IMR-90 (cell line): ENCODE measurements around the gene LHFPL3. TPM values are rescaled to one million over a fixed set of nuclear protein-coding genes. Genes with fewer than 3 reads are reported as not detected.

Experiments
- ATAC-seq: fragments of 200-7000 bp; cut with Tn5 transposase; 2 replicates; pipeline ENCODE4 v1.9.1; 2020; ENCODE audit warnings: low read depth, mild to moderate bottlenecking, moderate library complexity
- BruUV-seq: library from RNA; stranded (reverse); fragments of 400-500 nt; replicated peaks from 2 replicates; lab custom pipeline; 2021; lab: Mats Ljungman, UMichigan
- CTCF ChIA-PET: fragments of 300-600 bp; formaldehyde crosslinking; extraction: SDS; loops from one replicate; lab custom pipeline; 2021; ENCODE audit warnings: antibody characterized with exemption; lab: Yijun Ruan, JAX
- POLR2A ChIA-PET: fragments of 300-600 bp; sonication (Branson Sonifier 250); formaldehyde crosslinking; loops from one replicate; lab custom pipeline; 2022; ENCODE audit warnings: antibody characterized with exemption; ENCODE audit not compliant: unreplicated experiment; lab: Charles Lee
- DNase-seq: peaks from one replicate; pipeline ENCODE4 v3.0.0; 2013
- H2AFZ ChIP-seq: replicated peaks from 2 replicates; pipeline ENCODE3; 2013; ENCODE audit warnings: low read length, mild to moderate bottlenecking; ENCODE audit not compliant: poor library complexity
- H2AK5ac ChIP-seq: 2 replicates; pipeline ENCODE4 v1.6.1; 2013; ENCODE audit warnings: low read depth, low read length, inconsistent platforms
- H2AK9ac ChIP-seq: replicated peaks from 2 replicates; pipeline ENCODE3; 2013; ENCODE audit warnings: mild to moderate bottlenecking, low read depth, low read length, moderate library complexity; ENCODE audit not compliant: poor library complexity
- H2BK120ac ChIP-seq: 2 replicates; pipeline ENCODE4 v1.6.1; 2013; ENCODE audit warnings: low read depth, low read length, inconsistent platforms
- H2BK15ac ChIP-seq: 3 replicates; pipeline ENCODE4 v1.6.1; 2013; ENCODE audit warnings: low read depth, low read length, inconsistent platforms
- H2BK20ac ChIP-seq: 2 replicates; pipeline ENCODE4 v1.6.1; 2013; ENCODE audit warnings: low read depth, mild to moderate bottlenecking, inconsistent platforms, low read length, moderate library complexity
- H2BK5ac ChIP-seq: 2 replicates; pipeline ENCODE4 v1.6.1; 2013; ENCODE audit warnings: mild to moderate bottlenecking, low read depth, low read length, inconsistent platforms; ENCODE audit not compliant: poor library complexity, severe bottlenecking
- H3K14ac ChIP-seq: replicated peaks from 2 replicates; pipeline ENCODE4 v1.6.1; 2013; ENCODE audit warnings: low read depth, low read length, inconsistent platforms
- H3K18ac ChIP-seq: 2 replicates; pipeline ENCODE4 v1.6.1; 2013; ENCODE audit warnings: low read depth, low read length, control low read depth
- H3K23ac ChIP-seq: 2 replicates; pipeline ENCODE4 v1.6.1; 2013; ENCODE audit warnings: low read depth, low read length, inconsistent platforms
- H3K27ac ChIP-seq: 2 replicates; pipeline ENCODE4 v1.5.1; 2013; ENCODE audit warnings: mild to moderate bottlenecking, control low read depth, low read length; ENCODE audit not compliant: insufficient read depth
- H3K27me3 ChIP-seq: 2 replicates; pipeline ENCODE4 v1.6.1; 2013; ENCODE audit warnings: low read length; ENCODE audit not compliant: control insufficient read depth, insufficient read depth
- H3K36me3 ChIP-seq: 2 replicates; pipeline ENCODE4 v1.6.1; 2013; ENCODE audit warnings: low read length, mixed read lengths; ENCODE audit not compliant: control insufficient read depth, insufficient read depth
- H3K4ac ChIP-seq: 2 replicates; pipeline ENCODE4 v1.6.1; 2013; ENCODE audit warnings: low read depth, low read length, inconsistent platforms
- H3K4me1 ChIP-seq: 2 replicates; pipeline ENCODE4 v1.6.1; 2013; ENCODE audit warnings: low read length, mixed read lengths; ENCODE audit not compliant: control insufficient read depth, insufficient read depth
- H3K4me2 ChIP-seq: 2 replicates; pipeline ENCODE4 v1.6.1; 2013; ENCODE audit warnings: low read depth, mild to moderate bottlenecking, control low read depth, low read length, moderate library complexity
- H3K4me3 ChIP-seq: 2 replicates; pipeline ENCODE4 v1.5.1; 2013; ENCODE audit warnings: low read depth, mild to moderate bottlenecking, control low read depth, low read length, moderate library complexity; ENCODE audit not compliant: insufficient read depth
- H3K56ac ChIP-seq: 2 replicates; pipeline ENCODE4 v1.6.1; 2013; ENCODE audit warnings: low read length, inconsistent platforms; ENCODE audit not compliant: insufficient read depth; ENCODE audit errors: extremely low read depth
- H3K79me1 ChIP-seq, 2 experiments: 2 replicates each; pipeline ENCODE4 v1.6.1; 2013; ENCODE audit warnings: low read length in 2 of 2, inconsistent platforms in 1 of 2, low read depth in 1 of 2
- H3K9ac ChIP-seq: 2 replicates; pipeline ENCODE4 v1.6.1; 2013; ENCODE audit warnings: low read depth, low read length, control low read depth
- H3K9me1 ChIP-seq: 2 replicates; pipeline ENCODE4 v1.6.1; 2013; ENCODE audit warnings: low read length, inconsistent platforms; ENCODE audit not compliant: insufficient read depth
- H3K9me3 ChIP-seq: 2 replicates; pipeline ENCODE4 v1.6.1; 2013; ENCODE audit warnings: low read length; ENCODE audit not compliant: control insufficient read depth, insufficient read depth
- H4K20me1 ChIP-seq: 2 replicates; pipeline ENCODE4 v1.6.1; 2013; ENCODE audit warnings: low read length, inconsistent platforms; ENCODE audit not compliant: insufficient read depth
- H4K5ac ChIP-seq: 2 replicates; pipeline ENCODE4 v1.6.1; 2013; ENCODE audit warnings: mild to moderate bottlenecking, low read depth, low read length, control low read depth
- H4K8ac ChIP-seq, 2 experiments: 2 replicates each; pipeline ENCODE4 v1.6.1; 2013; ENCODE audit warnings: low read depth in 2 of 2, low read length in 2 of 2, control low read depth in 1 of 2, inconsistent platforms in 1 of 2
- H4K91ac ChIP-seq: 2 replicates; pipeline ENCODE4 v1.6.1; 2013; ENCODE audit warnings: low read depth, low read length, inconsistent platforms; ENCODE audit not compliant: insufficient read depth
- BHLHE40 ChIP-seq: fragments of 150-350 bp; IDR thresholded peaks from 2 replicates; pipeline ENCODE4 v1.6.1; 2016; ENCODE audit warnings: mild to moderate bottlenecking, low read depth, low read length
- CEBPB ChIP-seq: IDR thresholded peaks from 2 replicates; pipeline ENCODE4 v1.6.1; 2012; ENCODE audit warnings: low read depth, low read length, improper control_type of control experiment
- CHD1 ChIP-seq: IDR thresholded peaks from 2 replicates; pipeline ENCODE4 v1.6.1; 2012; ENCODE audit warnings: low read depth, low read length, improper control_type of control experiment
- FOS ChIP-seq: fragments of 150-350 bp; IDR thresholded peaks from 2 replicates; pipeline ENCODE4 v1.6.1; 2016; ENCODE audit warnings: low read depth, low read length
- MAFK ChIP-seq: IDR thresholded peaks from 2 replicates; pipeline ENCODE4 v1.6.1; 2012; ENCODE audit warnings: low read depth, low read length, improper control_type of control experiment
- MAZ ChIP-seq: IDR thresholded peaks from 2 replicates; pipeline ENCODE4 v1.6.1; 2012; ENCODE audit warnings: low read depth, mild to moderate bottlenecking, low read length, improper control_type of control experiment, moderate library complexity, borderline replicate concordance
- MXI1 ChIP-seq: IDR thresholded peaks from 2 replicates; pipeline ENCODE4 v1.6.1; 2012; ENCODE audit warnings: low read depth, mild to moderate bottlenecking, low read length, moderate library complexity, borderline replicate concordance
- NFE2L2 ChIP-seq: fragments of 150-350 bp; IDR thresholded peaks from 2 replicates; pipeline ENCODE4 v1.6.1; 2016; ENCODE audit warnings: low read depth, mild to moderate bottlenecking, low read length
- POLR2A ChIP-seq: IDR thresholded peaks from 2 replicates; pipeline ENCODE4 v1.6.1; 2012; ENCODE audit warnings: mild to moderate bottlenecking, low read depth, low read length
- RAD21 ChIP-seq: IDR thresholded peaks from 2 replicates; pipeline ENCODE4 v1.6.1; 2012; ENCODE audit warnings: low read length, improper control_type of control experiment
- RCOR1 ChIP-seq: IDR thresholded peaks from 2 replicates; pipeline ENCODE4 v1.6.1; 2012; ENCODE audit warnings: mild to moderate bottlenecking, low read length, improper control_type of control experiment; ENCODE audit not compliant: insufficient replicate concordance
- RFX5 ChIP-seq: IDR thresholded peaks from 2 replicates; pipeline ENCODE4 v1.8.0; 2012; ENCODE audit warnings: low read depth, mild to moderate bottlenecking, low read length, moderate library complexity
- SMC3 ChIP-seq: fragments of 150-350 bp; IDR thresholded peaks from 2 replicates; pipeline ENCODE4 v1.6.1; 2016; ENCODE audit warnings: low read depth, mild to moderate bottlenecking, antibody characterized with exemption, low read length, moderate library complexity
- whole genome bisulfite sequencing, 2 experiments: methylation state at CpG; one replicate each; pipeline versions ENCODE4 v1.1.5 to v1.1.7; 2013; ENCODE audit warnings: missing lambda C conversion rate in 2 of 2; ENCODE audit not compliant: insufficient read length in 1 of 2; ENCODE audit errors: extremely low coverage in 2 of 2; 5-methylcytosine and 5-hydroxymethylcytosine counted together
- dilution Hi-C: fragments of 300-500 bp; cut with HindIII; formaldehyde crosslinking; loops from one replicate; pipeline ENCODE4 v1.14.3; 2018; ENCODE audit warnings: low sequenced_read_pairs; ENCODE audit not compliant: unreplicated experiment
- in situ Hi-C: fragments of 300-500 bp; cut with MboI; formaldehyde crosslinking; loops from 3 replicates; pipeline ENCODE4 v1.14.3; 2019; ENCODE audit warnings: low sequenced_read_pairs, inconsistent platforms, mixed read lengths
- intact Hi-C: fragments of 100-400 bp; cut with micrococcal nuclease; formaldehyde crosslinking; loops from 2 replicates; pipeline ENCODE4 v1.10.0; 2022
- polyA plus RNA-seq, 3 experiments: library from polyadenylated mRNA; depleted of rRNA; stranded (reverse); fragments of >200 nt; gene quantifications; 2 replicates each; pipeline ENCODE4 v1.2.3, GENCODE V29; 2012; ENCODE audit warnings: low replicate concordance in 1 of 3
- total RNA-seq: library from RNA; depleted of rRNA; stranded (reverse); fragments of >200 nt; gene quantifications from 2 replicates; pipeline ENCODE4 v1.2.3, GENCODE V29; 2012
- TF ChIP-seq, protein P1 (sequence below): conservative IDR thresholded peaks from 2 replicates; pipeline ENCODE4 v1.5.1; 2012; ENCODE audit warnings: mild to moderate bottlenecking, low read depth, low read length, improper control_type of control experiment
- TF ChIP-seq, protein P2 (sequence below): fragments of 150-350 bp; IDR thresholded peaks from 2 replicates; pipeline ENCODE4 v1.6.1; 2017; ENCODE audit warnings: mild to moderate bottlenecking, antibody characterized with exemption, low read length, low read depth
- TF ChIP-seq, protein P3 (sequence below): fragments of 150-350 bp; IDR thresholded peaks from 2 replicates; pipeline ENCODE4 v1.6.1; 2016; ENCODE audit warnings: low read depth, mild to moderate bottlenecking, low read length, moderate library complexity, borderline replicate concordance

Gene LHFPL3
- total and polyA plus RNA-seq, 2 of the 4 experiments (the other 2 are of a cell fraction) = not detected

DNA sequence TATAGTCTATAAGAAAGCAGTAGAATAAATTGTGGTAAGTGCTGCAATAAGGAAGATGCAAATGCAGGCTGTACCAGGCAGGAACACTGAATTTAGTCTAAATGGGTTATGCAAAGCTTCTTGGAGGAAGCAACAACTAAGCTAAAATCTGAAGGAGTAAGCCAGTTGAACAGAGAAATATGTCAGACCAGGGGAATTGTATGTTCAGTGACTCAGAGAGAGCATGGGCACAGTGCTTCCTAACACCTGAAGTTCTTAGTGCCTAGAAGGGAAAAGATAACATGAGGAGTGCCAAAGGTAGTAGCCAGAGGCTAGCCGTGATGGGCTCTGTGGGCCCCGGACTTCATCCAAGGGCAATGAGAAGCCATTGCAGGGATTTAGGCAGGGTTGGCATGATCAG, 481.5 kb downstream of the LHFPL3 start:
- no peak for ATAC-seq
- dilution Hi-C loops (no loop called here), in situ Hi-C loops (no loop called here), intact Hi-C loops (no loop called here)
- ChIA-PET CTCF (no interaction called here), POLR2A (no interaction called here)
- TF ChIP-seq, protein P1, sequence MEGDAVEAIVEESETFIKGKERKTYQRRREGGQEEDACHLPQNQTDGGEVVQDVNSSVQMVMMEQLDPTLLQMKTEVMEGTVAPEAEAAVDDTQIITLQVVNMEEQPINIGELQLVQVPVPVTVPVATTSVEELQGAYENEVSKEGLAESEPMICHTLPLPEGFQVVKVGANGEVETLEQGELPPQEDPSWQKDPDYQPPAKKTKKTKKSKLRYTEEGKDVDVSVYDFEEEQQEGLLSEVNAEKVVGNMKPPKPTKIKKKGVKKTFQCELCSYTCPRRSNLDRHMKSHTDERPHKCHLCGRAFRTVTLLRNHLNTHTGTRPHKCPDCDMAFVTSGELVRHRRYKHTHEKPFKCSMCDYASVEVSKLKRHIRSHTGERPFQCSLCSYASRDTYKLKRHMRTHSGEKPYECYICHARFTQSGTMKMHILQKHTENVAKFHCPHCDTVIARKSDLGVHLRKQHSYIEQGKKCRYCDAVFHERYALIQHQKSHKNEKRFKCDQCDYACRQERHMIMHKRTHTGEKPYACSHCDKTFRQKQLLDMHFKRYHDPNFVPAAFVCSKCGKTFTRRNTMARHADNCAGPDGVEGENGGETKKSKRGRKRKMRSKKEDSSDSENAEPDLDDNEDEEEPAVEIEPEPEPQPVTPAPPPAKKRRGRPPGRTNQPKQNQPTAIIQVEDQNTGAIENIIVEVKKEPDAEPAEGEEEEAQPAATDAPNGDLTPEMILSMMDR = no peak
- TF ChIP-seq CEBPB (no peak), BHLHE40 (no peak), NFE2L2 (no peak), SMC3 (no peak), MAFK (no peak), RCOR1 (no peak), POLR2A (no peak), CHD1 (no peak), FOS (no peak), RAD21 (no peak), RFX5 (no peak), MAZ (no peak), MXI1 (no peak)
- TF ChIP-seq, protein P2, sequence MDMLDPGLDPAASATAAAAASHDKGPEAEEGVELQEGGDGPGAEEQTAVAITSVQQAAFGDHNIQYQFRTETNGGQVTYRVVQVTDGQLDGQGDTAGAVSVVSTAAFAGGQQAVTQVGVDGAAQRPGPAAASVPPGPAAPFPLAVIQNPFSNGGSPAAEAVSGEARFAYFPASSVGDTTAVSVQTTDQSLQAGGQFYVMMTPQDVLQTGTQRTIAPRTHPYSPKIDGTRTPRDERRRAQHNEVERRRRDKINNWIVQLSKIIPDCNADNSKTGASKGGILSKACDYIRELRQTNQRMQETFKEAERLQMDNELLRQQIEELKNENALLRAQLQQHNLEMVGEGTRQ = no peak
- TF ChIP-seq, protein P3, sequence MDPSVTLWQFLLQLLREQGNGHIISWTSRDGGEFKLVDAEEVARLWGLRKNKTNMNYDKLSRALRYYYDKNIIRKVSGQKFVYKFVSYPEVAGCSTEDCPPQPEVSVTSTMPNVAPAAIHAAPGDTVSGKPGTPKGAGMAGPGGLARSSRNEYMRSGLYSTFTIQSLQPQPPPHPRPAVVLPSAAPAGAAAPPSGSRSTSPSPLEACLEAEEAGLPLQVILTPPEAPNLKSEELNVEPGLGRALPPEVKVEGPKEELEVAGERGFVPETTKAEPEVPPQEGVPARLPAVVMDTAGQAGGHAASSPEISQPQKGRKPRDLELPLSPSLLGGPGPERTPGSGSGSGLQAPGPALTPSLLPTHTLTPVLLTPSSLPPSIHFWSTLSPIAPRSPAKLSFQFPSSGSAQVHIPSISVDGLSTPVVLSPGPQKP = no peak
- no peak overlapping the region for H3K23ac ChIP-seq
- H3K79me1 ChIP-seq = no peaks in the 10 kb centered on the region
- no peaks in the 10 kb centered on the region for H3K4me1 ChIP-seq
- no peak overlapping the region for H3K18ac ChIP-seq
- no peak overlapping the region for H3K4me2 ChIP-seq
- 71% methylated on average over 1 of the region's 2 CpGs; no CpG with 5 or more reads in 1 of the 2 experiments for WGBS, 2 experiments
- H4K20me1 ChIP-seq = no peaks in the 10 kb centered on the region
- H2AK5ac ChIP-seq = no peak overlapping the region
- H3K4me3 ChIP-seq = no peak overlapping the region
- no peak overlapping the region for H4K8ac ChIP-seq
- H3K27ac ChIP-seq = no peak overlapping the region
- no peak overlapping the region for H3K56ac ChIP-seq
- BruUV-seq = no TSS peak
- H2BK15ac ChIP-seq = no peak overlapping the region
- no peaks in the 10 kb centered on the region for H3K9me3 ChIP-seq
- H3K4ac ChIP-seq = no peak overlapping the region
- H4K5ac ChIP-seq = no peak overlapping the region
- no peak overlapping the region for H2AK9ac ChIP-seq
- no peaks in the 10 kb centered on the region for H3K36me3 ChIP-seq
- DNase-seq = no peak
- no peak overlapping the region for H2BK20ac ChIP-seq
- no peak overlapping the region for H2AFZ ChIP-seq
- no peak overlapping the region for H2BK5ac ChIP-seq
- no peaks in the 10 kb centered on the region for H3K9me1 ChIP-seq
- H2BK120ac ChIP-seq = no peak overlapping the region
- no peak overlapping the region for H4K91ac ChIP-seq
- no peak overlapping the region for H3K9ac ChIP-seq
- no peak overlapping the region for H3K14ac ChIP-seq
- H3K27me3 ChIP-seq = no peaks in the 10 kb centered on the region; the same call in 1 of the 2 replicates
